ENCODE measurements around the gene CASP10. TPM values are rescaled to one million over a fixed set of nuclear protein-coding genes. Genes with fewer than 3 reads are reported as not detected.
A peak's percentile ranks its signal among the peaks of the same experiment; 100 is the strongest.

CASP10 gene
- total and polyA plus RNA-seq, 2 of the 8 experiments (the other 6 are each of a cell fraction or from before 2014, with no cell fraction given), result 2.3 to 4.0 TPM

DNA sequence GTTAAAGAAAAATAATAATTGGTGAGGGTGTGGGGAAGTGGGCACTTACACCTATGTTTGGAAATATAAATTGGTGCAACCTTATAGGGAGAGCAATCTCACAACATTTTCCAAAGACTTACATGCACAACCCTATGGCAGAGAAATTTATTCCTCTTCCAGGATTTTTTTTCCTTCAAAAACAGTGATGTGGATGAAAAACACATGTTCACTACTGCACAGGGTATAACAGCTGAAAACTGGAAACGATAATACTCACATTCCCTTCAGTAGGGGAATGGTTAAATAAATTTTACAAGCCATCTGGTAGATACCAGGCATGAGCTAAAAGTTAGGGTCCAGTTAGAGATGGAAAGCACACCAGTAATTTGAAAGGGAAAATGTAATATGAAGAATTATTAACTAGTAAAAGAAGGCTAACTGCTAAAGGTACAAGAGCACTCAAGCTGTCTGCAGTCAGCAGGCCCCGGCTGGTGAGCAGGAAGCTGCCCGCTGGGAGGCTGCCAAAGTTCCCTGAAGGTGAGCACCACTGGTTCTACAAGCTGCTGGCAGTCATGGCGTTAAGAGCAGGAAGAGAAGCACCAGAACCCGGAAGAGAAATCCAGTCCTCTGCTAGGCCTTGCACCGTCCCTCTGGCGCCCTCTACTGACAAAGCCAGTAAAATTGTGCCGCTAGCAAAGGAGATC, 49.0 kb downstream of the CASP10 start (continued):
- TF ChIP-seq SIRT6 (IDR thresholded peaks at IDR 0.05; ENCODE audit: low read length) (no peak), CHD2 (IDR thresholded peaks at IDR 0.05; ENCODE audit: low read length) (no peak), SAP30 (IDR thresholded peaks at IDR 0.05; ENCODE audit: insufficient read depth, insufficient replicate concordance, low read length) (no peak), POU5F1 (IDR thresholded peaks at IDR 0.05; ENCODE audit: low read depth, low read length) (no peak), ASH2L (IDR thresholded peaks at IDR 0.05; ENCODE audit: low read length) (peak; percentile 27), CBX8 (IDR thresholded peaks at IDR 0.05; ENCODE audit: borderline replicate concordance, low read depth, low read length) (no peak), RBBP5 (IDR thresholded peaks at IDR 0.05; ENCODE audit: borderline replicate concordance, low read depth, low read length) (no peak), RNF2 (IDR thresholded peaks at IDR 0.05; ENCODE audit: borderline replicate concordance, low read depth, low read length, missing control alignments, poor library complexity, severe bottlenecking) (no peak), SP2 (IDR thresholded peaks at IDR 0.05; ENCODE audit: low read length) (no peak), YY1 (IDR thresholded peaks at IDR 0.05; ENCODE audit: low read depth, low read length) (peak; percentile 84), JUN (IDR thresholded peaks at IDR 0.05; ENCODE audit: low read depth, low read length) (no peak), SRF (IDR thresholded peaks at IDR 0.05; ENCODE audit: low read depth, low read length) (no peak), BRCA1 (IDR thresholded peaks at IDR 0.05; ENCODE audit: low read depth, low read length) (no peak), CHD1 (IDR thresholded peaks at IDR 0.05; ENCODE audit: low read depth, low read length) (no peak), SIN3A (conservative IDR thresholded peaks at IDR 0.05 in 1 of 2, IDR thresholded peaks at IDR 0.05 in 1 of 2; ENCODE audit: low read depth in 1 of 2, low read length in 2 of 2) (0 out of 4 replicates have a peak, but pooled peaks of 1 of the 2 experiments have one; percentile 20), GABPA (IDR thresholded peaks at IDR 0.05; ENCODE audit: borderline replicate concordance, insufficient read depth, low read length) (no peak)
- TF ChIP-seq, protein P1, sequence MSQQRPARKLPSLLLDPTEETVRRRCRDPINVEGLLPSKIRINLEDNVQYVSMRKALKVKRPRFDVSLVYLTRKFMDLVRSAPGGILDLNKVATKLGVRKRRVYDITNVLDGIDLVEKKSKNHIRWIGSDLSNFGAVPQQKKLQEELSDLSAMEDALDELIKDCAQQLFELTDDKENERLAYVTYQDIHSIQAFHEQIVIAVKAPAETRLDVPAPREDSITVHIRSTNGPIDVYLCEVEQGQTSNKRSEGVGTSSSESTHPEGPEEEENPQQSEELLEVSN (IDR thresholded peaks at IDR 0.05), result no peak
- TF ChIP-seq, protein P2, sequence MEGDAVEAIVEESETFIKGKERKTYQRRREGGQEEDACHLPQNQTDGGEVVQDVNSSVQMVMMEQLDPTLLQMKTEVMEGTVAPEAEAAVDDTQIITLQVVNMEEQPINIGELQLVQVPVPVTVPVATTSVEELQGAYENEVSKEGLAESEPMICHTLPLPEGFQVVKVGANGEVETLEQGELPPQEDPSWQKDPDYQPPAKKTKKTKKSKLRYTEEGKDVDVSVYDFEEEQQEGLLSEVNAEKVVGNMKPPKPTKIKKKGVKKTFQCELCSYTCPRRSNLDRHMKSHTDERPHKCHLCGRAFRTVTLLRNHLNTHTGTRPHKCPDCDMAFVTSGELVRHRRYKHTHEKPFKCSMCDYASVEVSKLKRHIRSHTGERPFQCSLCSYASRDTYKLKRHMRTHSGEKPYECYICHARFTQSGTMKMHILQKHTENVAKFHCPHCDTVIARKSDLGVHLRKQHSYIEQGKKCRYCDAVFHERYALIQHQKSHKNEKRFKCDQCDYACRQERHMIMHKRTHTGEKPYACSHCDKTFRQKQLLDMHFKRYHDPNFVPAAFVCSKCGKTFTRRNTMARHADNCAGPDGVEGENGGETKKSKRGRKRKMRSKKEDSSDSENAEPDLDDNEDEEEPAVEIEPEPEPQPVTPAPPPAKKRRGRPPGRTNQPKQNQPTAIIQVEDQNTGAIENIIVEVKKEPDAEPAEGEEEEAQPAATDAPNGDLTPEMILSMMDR (IDR thresholded peaks at IDR 0.05; ENCODE audit: control extremely low read depth in 1 of 3, insufficient read depth in 1 of 3, low read depth in 1 of 3, low read length in 3 of 3), result peak; percentile 81 to 97 (median 89)
- TF ChIP-seq, protein P3, sequence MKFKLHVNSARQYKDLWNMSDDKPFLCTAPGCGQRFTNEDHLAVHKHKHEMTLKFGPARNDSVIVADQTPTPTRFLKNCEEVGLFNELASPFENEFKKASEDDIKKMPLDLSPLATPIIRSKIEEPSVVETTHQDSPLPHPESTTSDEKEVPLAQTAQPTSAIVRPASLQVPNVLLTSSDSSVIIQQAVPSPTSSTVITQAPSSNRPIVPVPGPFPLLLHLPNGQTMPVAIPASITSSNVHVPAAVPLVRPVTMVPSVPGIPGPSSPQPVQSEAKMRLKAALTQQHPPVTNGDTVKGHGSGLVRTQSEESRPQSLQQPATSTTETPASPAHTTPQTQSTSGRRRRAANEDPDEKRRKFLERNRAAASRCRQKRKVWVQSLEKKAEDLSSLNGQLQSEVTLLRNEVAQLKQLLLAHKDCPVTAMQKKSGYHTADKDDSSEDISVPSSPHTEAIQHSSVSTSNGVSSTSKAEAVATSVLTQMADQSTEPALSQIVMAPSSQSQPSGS (IDR thresholded peaks at IDR 0.05; ENCODE audit: low read length), result 0 out of 2 replicates have a peak, but pooled peaks have one; percentile 78

Data from H1 (cell line).